GM12865 (cell line): ENCODE data around the gene FBXL17.
"Not testable (repeated sequence)": the region's sequence is repeated elsewhere in the genome, so short reads cannot be mapped to it uniquely, and the experiment has no call there.

Experiments
- DNase-seq: peaks from one replicate; pipeline ENCODE4 v3.0.0; 2010; ENCODE audit warnings: low read depth
- H3K4me3 ChIP-seq: 2 replicates; pipeline ENCODE4 v1.5.1; 2011; ENCODE audit warnings: mild to moderate bottlenecking, low read depth, low read length, control low read depth
- TF ChIP-seq, protein P1 (sequence below): IDR thresholded peaks from 2 replicates; pipeline ENCODE4 v1.5.1; 2011; ENCODE audit warnings: low read length, control low read depth, low read depth, inconsistent platforms; ENCODE audit not compliant: insufficient read depth; ENCODE audit errors: missing control alignments

Gene FBXL17

DNA sequence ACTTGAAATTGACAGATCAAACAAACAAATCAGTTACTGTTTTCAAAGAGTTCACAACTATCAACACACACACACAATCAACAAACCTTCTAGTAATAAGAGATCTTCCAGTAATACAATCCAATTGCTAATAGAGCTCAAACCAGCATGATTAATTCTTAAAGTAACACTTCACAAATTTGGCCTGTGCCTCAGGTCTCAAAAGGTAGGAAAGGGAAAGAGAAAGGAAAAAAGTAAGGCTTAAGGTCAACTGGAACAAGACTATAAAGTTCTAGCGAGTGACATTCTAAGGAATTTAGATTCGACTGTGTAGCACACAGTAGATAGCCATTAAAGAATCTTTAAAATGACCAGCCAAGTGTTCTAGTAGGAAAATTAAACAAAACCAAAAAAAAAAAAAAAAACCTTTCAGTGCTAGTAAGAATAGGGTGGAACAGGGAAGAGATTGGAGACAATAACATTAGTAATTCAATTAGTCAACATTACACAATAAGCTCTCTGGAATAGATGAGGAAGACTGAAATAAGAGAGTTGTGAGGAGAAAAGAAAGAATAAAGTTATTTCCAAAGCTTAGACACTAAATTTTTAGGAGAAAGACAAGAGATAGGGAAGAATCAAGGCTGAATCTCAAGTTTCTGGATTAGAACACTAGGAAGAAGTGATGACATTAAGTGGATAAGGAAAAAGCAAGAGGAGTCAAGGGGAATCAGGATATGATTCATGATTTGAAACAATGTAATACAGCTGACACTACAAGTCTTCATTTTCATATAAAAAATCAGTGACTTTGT is 86.1 kb downstream of the FBXL17 start:
- H3K4me3 ChIP-seq, result no peak overlapping the region
- no peak for DNase-seq
- TF ChIP-seq, protein P1, sequence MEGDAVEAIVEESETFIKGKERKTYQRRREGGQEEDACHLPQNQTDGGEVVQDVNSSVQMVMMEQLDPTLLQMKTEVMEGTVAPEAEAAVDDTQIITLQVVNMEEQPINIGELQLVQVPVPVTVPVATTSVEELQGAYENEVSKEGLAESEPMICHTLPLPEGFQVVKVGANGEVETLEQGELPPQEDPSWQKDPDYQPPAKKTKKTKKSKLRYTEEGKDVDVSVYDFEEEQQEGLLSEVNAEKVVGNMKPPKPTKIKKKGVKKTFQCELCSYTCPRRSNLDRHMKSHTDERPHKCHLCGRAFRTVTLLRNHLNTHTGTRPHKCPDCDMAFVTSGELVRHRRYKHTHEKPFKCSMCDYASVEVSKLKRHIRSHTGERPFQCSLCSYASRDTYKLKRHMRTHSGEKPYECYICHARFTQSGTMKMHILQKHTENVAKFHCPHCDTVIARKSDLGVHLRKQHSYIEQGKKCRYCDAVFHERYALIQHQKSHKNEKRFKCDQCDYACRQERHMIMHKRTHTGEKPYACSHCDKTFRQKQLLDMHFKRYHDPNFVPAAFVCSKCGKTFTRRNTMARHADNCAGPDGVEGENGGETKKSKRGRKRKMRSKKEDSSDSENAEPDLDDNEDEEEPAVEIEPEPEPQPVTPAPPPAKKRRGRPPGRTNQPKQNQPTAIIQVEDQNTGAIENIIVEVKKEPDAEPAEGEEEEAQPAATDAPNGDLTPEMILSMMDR, result no peak

GRCh38 chr5:108280960-108281569 is 100.8 kb downstream of the FBXL17 start:
- no peak for DNase-seq
- H3K4me3 ChIP-seq, result no peak overlapping the region
- TF ChIP-seq, protein P1, result no peak

DNA sequence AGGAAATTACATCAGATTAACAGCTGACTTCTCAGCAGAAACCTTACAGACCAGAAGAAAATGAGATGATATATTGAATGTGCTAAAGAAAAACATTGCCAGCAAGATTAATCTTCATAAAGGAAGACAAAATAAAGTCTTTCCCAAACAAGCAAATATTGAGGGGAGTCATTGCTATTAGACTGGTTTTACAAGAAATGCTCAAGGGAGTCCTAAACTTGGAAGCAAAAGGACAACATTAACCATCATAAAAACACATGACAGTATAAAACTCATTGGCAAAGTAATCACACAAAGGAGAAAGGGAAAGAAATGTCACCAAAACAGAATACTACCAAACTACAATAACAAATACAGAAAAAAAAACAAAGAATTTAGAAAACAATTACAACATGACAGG is 101.7 kb downstream of the FBXL17 start:
- no peak for DNase-seq
- TF ChIP-seq, protein P1, result no peak

DNA sequence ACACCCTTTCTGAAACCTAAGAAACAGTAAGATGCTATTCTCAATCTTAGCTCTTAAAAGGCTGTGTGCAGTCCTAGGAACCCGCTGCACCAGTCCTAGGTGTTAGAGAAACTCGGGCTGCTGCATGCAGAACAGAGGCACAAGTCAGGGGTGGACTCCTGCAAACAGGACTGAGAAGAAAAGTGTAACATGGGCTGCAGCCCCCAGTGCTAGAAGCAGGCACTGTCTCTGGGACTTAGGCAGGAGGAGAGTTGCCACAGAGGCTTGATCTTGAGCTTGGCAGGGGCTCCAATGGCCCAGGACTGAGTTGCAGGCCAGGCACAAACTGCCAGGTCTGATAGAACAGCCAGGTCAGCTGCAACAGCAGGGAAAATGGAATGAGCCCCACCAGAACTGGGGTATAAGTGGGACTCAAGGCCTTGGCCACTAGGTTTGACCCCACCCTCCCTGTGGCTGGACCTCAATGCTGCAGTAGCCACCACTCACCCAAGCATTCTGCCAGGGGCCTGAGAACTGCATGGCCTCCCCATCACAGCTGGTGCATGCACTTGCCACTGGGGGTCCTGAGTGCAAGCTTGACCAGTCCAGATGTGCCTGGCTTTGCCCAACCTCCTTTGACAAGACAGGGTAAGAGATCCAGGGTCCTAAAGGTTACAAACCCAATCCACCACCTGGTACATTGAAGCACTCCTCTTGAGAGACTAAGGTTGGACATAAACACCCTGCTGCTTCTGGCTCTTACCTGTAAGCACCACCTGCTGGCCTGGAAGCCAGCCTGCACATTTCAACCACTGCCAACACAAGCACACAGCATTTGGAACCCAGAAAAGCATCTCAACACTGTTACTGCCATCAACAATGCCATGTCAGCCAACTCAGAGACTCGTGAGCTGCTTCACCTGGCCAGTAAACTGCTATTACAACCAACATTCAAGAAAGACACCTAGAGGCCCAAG is 103.3 kb downstream of the FBXL17 start:
- no peak overlapping the region for H3K4me3 ChIP-seq
- DNase-seq, result peak; percentile 8
- TF ChIP-seq, protein P1, result no peak

More for the DNA sequence above, 101.7 kb downstream of the FBXL17 start:
- no peak overlapping the region for H3K4me3 ChIP-seq

DNA sequence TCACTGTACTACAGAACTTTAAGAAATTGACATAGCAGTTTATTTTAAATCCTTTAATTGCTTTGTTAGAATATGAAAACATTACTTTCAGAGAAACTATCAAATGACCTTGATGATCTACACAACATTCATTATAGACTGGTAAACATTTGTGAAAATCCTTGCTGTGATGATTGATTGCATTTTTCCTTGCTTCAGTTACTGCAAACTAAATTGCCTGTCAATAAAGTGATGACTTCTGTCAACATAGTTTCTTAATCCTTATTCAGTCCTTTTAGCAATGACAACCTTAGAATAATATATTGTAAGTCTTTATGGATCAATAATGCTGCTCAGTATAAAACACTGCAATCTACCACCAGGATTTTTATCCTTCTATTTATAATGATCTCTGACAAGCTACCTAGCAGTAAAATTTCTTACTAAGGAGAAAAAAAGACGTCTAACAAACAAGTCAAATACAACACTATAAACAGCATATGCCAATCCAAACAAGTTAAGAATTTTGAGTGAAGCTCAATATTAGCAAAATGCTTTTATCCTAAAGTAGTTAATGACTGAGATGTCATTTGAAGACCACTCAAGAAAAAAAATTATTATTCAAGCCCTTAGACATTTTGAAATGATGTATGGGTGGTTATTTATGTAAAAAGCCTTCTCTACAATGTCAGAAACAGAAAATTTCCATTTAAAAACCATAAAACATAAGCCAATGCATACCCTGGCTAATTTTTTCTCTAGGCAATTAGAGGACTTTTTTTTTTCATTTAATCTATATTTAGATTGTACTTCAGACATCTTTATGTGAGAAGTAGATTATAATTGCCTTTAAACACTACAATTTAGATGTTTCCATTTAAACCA is 105.5 kb downstream of the FBXL17 start:
- no peak for DNase-seq
- TF ChIP-seq, protein P1, result no peak

GRCh38 chr5:108274080-108274479 is 107.8 kb downstream of the FBXL17 start:
- not testable (repeated sequence) for H3K4me3 ChIP-seq, DNase-seq

More for the DNA sequence above, 105.5 kb downstream of the FBXL17 start:
- no peak overlapping the region for H3K4me3 ChIP-seq
